Stimulated activated CD4-positive, alpha-beta T cell treated with anti-CD3 and anti-CD28 coated beads, TNF-alpha, amount 100 ng/mL, for 48 hours (primary cell): ENCODE results near the gene ANKRD33.
A peak's percentile ranks its signal among the peaks of the same experiment; 100 is the strongest.

Source experiments
- DNase-seq, 3 donors: peaks; one replicate each; pipeline ENCODE4 v3.0.0-alpha.2; 2020; ENCODE audit warnings: low read depth in 3 of 3

Gene ANKRD33

DNA sequence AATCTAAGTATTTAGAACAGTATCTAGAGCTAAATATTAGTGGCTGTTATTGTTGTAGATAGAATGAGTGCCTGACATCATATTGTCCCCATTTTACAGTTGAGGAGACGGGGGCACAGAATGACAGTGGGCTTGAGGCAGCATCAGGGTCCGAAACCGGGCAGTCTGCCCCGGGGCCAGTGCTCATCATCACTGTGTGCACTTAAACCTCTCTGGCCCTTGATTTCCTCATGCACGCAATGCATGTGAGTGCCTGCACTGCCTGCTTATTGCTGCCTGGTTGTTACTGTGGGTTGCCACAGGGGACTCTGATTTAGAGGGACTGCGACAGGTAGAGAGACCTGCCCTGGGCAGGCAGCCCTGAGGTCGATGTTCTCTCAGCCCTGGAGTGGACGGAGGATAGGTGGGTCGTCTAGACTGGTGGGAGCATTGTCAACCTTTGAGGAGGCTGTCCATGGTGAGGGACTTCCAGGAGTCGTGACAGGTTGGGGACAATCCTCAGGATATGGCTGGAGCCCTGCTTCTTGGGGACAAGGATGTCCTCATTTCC lies 29.2 kb downstream of the ANKRD33 start:
- DNase-seq: no peak

DNA sequence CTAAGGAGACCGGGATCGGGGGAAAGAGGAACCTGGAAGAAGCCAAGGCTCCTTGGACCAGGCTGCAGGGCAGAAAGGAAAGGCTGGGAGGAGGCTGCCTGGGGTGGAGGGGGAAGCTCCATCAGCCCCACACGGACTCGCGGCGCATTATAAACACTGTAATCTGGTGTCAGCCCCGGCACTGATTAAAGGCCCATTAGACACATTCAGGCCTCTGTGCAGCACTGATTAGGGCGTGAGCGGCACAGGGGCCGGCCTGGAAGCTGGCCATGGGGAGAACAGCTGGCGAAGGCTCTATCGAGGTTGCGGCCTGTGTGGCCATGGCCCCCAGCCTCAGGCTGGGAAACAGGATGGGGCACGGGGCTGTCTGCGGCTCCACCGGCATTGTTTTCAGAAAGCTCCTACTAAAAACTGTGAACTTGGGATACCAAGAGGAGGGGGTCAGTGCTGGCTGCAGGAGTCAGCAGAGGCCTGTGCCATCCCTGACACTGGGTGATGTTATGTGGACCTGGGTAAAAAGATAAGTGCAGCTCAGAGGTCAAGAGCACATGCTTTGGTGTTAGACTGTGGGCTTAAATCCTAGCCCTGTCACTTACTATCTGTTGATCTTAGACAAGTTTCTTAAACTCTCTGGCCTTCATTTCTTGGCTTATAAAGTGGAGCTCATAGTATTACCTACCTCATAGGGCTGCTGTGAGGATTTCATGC lies 30.0 kb downstream of the ANKRD33 start:
- no peak for DNase-seq

DNA sequence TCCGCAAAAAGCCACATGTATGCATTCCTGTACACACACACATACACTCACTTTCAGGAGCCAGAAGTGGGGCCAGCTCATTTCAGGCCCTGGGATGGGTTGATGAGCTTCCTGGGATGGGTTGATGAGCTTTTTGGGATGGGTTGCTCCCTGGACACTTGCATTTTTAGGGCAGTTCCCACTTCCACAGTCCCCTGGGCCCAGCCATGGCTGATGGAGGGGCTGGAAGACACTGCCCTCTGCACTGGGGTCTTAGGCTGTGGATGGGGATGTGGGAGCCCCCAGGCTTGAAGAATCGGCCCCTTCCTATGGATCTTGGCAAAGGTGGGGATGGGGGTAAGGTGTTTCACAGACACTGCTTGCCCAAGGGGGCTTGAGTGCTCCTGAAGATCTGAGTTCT lies 32.1 kb downstream of the ANKRD33 start:
- DNase-seq: no peak

DNA sequence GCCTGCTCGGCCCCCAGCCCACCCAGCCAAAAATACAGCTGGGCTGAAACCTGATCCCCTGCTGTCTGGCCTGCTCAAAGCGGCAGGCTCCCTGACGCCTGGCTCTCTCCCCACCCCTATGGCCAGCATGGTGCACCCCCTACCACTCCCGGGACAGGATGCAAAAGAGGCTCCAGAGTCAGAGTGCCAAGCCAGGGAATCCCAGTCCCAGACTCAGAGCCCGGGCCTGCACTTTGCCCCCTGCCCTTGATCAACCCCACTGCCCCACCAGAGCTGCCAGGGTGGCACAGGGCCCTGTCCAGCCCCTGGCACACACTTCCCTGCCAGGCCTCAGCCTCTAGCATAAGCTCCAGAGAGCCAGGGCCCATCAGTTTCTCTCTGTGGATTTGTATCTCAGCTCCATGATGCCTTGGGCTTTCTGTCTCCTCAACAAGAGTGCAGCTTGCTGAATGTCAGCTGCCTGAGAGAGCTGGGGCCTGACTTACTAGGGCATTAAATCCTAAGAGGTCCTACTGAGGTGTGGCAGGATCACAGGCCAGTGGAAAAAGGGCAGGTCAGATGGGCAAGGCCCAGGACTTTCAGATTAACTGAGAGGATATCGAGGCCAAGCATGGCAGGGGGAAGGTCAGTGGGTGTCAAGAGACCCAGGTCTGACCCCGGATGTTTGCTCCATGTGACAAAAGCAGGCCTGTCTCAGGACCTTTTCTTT lies 33.3 kb downstream of the ANKRD33 start:
- no peak for DNase-seq

DNA sequence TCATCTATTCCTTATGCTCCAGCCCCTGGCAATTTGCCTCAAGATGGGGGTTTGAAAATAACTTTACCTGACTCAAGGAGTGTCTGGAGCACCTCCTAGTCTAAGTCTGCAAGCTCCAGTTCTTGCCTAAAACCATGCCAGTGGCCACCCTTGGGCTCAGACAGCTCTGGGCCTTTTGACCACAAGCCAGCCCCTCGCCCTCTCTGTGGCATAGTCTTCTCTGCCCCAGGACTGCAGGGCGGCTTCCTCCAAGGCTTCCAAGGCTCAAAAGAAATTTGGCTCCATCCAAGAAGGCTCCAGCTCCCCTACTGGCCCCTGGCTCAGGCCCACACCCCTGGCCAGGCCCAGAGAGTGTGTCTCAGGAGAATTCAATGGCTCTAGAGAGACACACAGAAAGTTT lies 34.2 kb downstream of the ANKRD33 start:
- no peak for DNase-seq

DNA sequence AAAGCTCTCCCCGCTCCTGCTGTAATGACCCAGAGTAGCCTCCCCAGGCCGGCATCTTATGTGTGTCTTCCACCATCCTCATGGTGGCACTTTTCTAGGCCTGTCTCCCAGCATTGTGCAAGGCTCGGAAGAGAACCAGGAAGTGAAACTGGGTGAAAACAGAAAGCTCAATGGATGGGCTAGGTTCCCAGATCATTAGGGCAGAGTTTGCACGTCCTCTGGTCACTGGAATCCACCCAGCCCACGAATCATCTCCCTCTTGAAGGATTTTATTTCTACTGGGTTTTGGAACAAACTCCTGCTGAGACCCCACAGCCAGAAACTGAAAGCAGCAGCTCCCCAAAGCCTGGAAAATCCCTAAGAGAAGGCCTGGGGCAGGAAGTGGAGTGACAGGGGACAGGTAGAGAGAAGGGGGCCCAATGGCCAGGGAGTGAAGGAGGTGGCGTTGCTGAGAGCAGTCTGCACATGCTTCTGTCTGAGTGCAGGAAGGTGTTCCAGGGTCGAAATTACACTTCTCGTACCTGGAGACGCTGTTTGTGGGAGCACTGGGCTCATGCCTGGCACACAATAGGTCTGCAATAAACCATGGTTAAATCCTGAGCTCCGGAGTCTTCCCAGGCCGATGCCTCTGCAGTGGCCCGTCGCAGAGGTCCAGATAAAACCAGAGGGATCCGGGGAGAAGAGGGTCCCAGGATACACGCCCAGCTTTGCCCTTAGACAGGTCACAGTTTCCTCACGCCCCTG lies 35.0 kb downstream of the ANKRD33 start:
- DNase-seq: no peak

DNA sequence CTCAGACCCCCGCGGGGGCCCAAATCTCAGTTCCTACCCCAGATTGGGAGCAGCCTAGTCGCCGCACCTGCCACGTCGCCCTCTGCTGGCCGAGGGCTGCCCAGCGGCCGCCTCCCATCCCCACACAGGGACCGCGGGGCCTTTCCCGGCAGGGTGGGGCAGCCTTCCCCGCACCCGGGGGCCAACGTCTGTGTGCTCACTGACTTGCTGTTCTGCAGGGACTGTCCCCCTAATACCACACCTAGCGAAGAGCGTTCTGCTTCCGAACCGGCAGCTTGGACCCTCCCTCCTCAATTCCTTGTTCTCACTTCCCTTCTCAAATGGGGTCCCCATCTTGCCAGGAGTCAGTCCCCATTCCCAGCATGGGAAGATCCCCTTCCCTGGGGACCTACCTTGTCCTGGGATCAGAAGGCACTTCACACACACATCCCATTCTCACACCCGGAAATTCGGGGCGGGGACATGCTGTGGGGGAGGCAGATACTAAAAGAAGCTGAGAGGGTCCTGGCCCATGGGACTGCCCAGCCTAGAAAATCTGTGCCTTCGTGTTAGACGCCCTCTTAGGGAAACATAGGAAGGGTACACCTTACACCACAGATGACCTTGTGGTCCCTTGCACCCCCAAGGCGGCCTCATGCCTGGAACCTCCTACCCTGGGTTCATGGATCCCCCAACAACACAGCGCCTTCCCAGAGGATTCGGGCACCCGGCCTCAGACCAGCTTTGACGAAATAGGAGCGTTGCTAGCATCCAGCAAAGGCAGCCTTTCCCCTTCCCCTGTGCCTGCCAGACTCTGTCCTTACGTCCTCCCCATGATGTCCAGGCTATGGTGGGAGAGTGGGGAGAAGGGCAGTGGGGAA lies 35.8 kb downstream of the ANKRD33 start:
- DNase-seq: peak; percentile 15 to 48 (median 19)

DNA sequence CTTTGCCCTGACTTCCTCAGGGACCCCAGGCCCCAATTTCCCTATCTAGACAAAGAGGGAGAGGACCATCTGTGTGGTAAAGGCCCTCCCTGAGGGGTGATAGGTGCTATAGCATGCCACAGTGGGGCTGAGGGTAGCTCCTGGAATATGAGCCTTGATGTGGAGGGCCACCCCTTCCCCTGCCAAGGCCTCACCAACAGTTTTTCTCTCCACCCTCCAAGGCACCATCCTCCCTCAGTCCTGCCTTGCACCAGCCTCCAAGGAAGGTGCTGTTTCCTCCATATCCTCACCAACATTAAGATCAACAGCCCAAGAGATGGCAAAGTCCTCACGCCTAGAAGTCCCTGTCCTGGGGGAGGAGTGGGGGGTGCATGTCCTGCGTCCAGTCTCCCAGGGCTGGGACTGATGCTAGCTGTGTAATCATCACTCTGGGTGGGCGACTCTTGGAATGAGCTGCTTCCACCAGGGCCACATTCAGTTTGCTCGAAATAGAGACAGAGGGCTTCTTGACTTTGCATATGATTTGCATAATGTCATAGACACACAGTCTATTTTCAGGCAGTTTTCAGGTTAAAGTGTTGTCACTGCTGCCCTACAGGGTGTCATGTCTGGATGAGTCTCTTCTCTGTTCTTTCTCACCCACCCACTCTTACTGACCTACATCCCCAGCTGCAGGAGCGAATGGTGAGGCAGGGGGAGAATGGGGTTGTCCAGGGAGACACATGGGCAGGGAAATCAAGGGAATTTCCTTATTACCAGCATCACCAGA lies 36.8 kb downstream of the ANKRD33 start:
- DNase-seq: no peak

DNA sequence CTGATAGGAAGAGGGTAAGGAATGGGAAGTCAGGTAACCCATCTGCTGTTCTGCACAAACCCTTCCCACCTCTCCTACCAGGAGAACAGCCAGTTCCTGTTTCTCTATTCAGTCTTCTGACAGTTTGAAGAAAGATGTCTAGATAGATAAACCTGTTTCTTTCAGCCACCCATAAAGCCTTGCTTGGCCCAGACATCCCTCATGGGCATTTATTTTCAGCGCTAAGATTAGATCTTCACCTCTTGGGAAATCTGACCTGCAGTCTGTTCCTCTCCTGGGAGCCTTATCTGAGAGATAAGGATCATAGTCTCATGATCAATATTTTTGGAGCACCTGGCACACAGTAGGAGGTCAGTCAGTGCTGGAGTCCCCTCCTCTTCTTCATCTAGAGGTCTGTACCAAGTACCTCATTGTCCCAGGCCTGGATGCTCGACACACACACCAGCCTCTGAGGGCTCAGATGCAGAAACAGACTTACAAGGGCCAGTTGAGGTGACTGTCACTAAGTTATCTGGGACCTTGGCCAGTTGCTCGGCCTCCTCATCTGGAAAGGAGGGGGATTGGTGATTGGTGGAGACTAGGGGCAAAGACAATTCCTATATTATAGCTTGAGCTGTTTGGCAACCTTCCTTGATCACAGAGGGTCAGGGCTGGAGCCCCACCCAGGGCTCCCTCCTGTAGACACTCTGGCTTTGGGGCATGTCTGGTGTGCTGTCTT lies 37.6 kb downstream of the ANKRD33 start:
- no peak for DNase-seq

DNA sequence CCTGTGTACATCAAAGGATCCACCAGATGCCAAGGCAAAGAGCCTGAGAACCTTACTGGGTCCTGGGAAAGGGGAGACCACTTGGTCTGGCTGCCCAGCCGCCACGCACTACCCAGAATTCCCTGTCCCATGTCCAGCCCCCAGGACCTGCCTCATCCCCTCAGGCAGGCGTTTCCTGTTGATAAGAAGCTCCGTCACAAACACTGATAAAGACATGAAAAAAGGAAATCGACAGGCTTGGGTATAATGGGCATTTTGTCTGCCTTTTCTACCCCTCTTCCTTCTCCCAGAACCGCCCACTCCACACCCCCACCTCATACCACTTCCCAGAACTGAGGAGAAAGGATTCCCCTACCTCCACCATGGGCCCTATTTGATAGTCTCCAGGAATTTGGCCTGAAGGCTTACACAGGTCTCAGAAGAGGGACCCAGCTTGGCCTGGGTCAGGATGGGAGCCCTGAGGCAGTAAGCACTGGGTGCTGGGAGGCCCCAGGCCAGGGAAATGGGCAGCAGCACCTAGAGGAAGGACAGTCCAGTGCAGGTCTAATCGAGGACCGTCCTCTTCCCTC lies 38.2 kb downstream of the ANKRD33 start:
- DNase-seq: no peak

DNA sequence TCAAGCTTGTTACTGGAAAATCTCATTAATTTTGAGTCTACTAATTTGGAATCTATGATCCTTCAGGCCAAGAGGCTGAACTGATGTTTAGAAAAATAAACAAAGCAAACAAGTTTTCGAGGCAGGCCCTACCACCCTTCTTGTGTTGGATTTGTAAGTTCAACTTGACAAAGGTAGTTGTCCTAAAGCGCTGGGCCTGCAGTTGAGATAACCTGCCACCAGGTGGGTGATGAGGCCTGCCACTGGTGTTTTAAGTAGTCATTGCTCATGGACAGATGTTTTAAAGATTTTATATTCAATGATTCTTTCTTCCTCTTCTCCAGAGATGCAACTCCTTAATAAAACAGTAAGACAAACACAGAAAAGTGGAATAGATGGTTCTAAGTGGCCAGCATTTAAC lies 38.8 kb downstream of the ANKRD33 start:
- DNase-seq: peak; percentile 25 to 38 (median 38)

DNA sequence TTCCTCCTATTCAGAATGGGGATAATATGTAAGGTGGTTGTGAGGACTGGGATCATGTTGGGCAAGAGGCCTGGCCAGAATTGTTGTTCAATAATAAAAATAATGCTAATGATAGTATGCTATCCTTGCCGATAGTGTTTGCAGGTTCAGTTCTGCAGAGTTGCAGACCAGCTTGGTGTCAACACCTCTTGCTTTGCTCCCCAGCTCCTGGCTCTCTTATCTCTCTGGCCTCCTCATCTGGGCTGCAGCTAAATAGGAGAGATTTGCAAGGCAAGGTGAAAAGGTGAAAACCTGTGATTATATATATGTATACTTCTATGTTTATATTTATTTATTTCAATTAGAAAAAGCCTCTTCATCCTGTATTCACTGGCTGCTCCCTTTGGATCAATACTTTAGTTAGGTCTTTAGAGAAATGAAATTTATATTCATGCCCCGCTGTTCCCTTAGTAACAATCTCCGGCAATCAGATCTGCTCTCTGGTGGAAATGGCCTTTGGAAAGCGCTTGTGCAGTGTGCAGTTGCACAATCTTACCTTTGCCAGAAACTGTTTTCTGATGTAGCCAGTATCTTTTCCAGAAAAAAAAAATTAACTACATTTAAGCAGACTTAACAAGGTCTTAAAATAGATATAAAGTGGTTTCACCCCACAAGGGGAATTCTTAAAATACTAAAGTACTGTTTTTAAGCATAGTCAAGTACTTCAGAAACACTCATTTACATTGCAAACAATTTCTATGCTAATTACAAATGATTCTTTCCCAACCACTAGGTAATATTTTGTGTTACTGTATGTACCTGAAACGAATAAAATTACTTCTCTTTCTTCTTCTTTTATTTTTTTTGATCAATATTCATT lies 44.5 kb downstream of the ANKRD33 start:
- no peak for DNase-seq

DNA sequence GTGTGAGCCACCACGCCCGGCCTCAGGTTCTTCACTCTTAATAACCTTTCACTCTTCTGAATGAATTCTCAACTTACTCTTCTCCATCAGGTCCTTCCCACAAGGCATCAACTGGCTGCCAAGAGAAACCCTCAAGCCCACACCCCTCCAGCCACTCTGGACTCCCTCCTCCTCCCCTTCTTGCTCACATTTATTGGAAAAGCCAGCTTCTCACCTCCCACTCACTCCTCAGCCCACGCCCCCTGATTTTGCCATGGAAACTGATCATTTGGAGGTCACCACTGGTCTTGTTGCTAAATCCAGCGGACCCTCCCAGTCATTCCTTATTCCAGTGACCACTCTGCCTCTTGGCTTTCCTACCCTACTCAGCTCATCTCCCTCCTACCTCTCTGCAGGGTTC lies 46.2 kb downstream of the ANKRD33 start:
- no peak for DNase-seq

DNA sequence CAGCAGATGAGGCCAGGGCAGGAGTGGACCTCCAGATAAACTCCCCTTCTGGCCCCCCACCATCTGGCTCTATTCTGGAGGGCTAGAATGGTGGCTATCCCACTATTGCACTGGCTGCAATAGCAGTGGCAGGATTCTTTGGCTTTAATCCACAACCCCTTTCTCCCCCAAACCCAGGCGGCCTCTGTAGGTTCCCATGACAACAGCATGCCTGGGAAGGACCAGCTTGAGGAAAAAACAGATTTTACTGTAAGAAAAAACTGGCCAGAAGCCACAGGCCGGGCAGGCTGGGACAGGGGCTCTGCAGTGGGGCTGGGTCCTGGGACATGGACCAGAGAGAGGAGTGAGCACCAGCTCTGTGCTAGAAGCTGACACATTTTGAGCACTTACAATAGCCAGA lies 50.0 kb downstream of the ANKRD33 start:
- no peak for DNase-seq

DNA sequence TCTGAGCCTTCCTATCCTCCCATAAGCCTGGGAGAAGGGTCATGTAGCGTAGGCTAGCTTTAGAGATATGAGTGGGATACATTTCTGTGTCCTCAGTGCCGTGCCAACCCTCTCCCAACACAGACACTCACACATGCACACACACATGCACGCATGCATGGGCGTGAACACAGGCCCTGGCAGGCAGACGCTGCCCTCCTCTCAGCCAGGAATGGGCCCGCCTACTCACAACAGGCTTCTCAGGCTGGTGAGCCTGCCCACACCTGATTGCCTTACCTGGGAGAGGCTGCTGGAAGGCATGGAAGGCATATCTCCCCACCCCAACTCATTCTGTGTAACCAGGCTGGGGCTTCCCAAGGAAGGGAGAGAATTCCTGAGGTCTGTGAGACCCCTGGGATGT lies 50.8 kb downstream of the ANKRD33 start:
- no peak for DNase-seq

DNA sequence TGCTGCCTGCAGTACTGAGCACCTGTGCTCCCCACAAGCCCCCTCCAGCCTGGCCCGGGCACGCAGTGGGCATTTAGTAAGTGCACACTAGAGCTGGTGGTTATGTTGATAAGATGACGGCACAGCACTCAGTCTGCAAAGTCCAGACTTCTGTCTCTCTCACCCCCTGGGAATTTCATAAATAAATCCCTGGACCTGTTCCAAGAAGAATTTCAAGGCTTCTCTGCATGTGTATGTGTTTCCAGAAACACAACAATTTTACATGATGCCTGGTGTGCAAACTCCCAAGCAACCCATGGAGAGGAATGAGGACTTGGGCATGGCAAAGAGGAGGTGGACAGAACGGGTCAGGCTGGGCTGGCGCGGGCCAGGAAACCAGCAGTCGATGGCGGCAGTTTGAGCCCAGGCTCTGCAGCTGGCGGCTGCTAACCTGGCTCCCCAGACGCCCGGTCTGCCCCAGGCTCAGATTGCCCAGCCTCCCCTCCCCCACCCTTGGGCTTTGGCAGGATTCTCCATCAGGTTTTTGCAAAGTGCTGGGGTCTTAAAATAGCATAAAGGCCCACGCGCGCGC lies 53.2 kb downstream of the ANKRD33 start:
- no peak for DNase-seq
